K562 (cell line): ENCODE data around the gene MIEF1. TPM values are rescaled to one million over a fixed set of nuclear protein-coding genes. Genes with fewer than 3 reads are reported as not detected.
A peak's percentile ranks its signal among the peaks of the same experiment; 100 is the strongest.

ENCODE experiments used
- E2F6 ChIP-seq, 2 experiments: IDR thresholded peaks; 2 replicates each; pipeline ENCODE4 v1.6.1; 2011; ENCODE audit warnings: borderline replicate concordance in 1 of 2, control low read depth in 1 of 2, low read depth in 1 of 2, low read length in 1 of 2, mild to moderate bottlenecking in 1 of 2, mixed read lengths in 1 of 2, moderate library complexity in 1 of 2; ENCODE audit not compliant: insufficient read depth in 1 of 2, insufficient read length in 1 of 2, poor library complexity in 1 of 2, severe bottlenecking in 1 of 2; ENCODE audit errors: extremely low read depth in 1 of 2
- ERF ChIP-seq: fragments of 450-650 bp; formaldehyde crosslinking; IDR thresholded peaks from 2 replicates; pipeline ENCODE4 v1.4.0; 2020; ENCODE audit warnings: mild to moderate bottlenecking, mixed read lengths
- FOXK1 ChIP-seq: sonication (generic); formaldehyde crosslinking; IDR thresholded peaks from 2 replicates; pipeline ENCODE4 v1.8.0; 2022; ENCODE audit warnings: missing genetic modification reagents, mild to moderate bottlenecking, borderline replicate concordance
- GTF2A2 ChIP-seq: IDR thresholded peaks from 2 replicates; pipeline ENCODE4 v1.6.1; 2016; ENCODE audit warnings: mild to moderate bottlenecking, missing genetic modification characterization, missing compliant biosample characterization
- MEIS2 ChIP-seq: fragments of 450-650 bp; IDR thresholded peaks from 2 replicates; pipeline ENCODE4 v1.6.1; 2014; ENCODE audit warnings: mild to moderate bottlenecking; ENCODE audit not compliant: partially characterized antibody
- REST ChIP-seq, 2 experiments: fragments of 450-650 bp; formaldehyde crosslinking in 1 of 2; IDR thresholded peaks; 2 replicates each; pipeline versions ENCODE4 v1.4.0 to v1.6.1; 2014 to 2020; ENCODE audit warnings: mild to moderate bottlenecking in 2 of 2, borderline replicate concordance in 1 of 2, low read depth in 1 of 2
- TEAD1 ChIP-seq, 2 experiments: fragments of 450-650 bp in 1 of 2; sonication (generic) in 1 of 2; formaldehyde crosslinking; IDR thresholded peaks; 2 replicates each; pipeline versions ENCODE4 v1.4.0 to v1.8.0; 2020 to 2022; ENCODE audit warnings: mild to moderate bottlenecking in 2 of 2, missing genetic modification reagents in 1 of 2
- THRA ChIP-seq: fragments of 450-650 bp; IDR thresholded peaks from 2 replicates; pipeline ENCODE4 v1.6.1; 2017; ENCODE audit warnings: mild to moderate bottlenecking, moderate library complexity
- ZBTB2 ChIP-seq: fragments of 450-650 bp; IDR thresholded peaks from 2 replicates; pipeline ENCODE4 v1.6.1; 2016; ENCODE audit warnings: antibody characterized with exemption
- ZNF75A ChIP-seq: fragments of 450-650 bp; formaldehyde crosslinking; IDR thresholded peaks from 2 replicates; pipeline ENCODE4 v1.4.0; 2020; ENCODE audit warnings: mild to moderate bottlenecking
- polyA plus RNA-seq, 8 experiments: library from polyadenylated mRNA; depleted of rRNA in 4 of 8; stranded (reverse) in 5 of 8; unstranded in 3 of 8; fragments of >200 nt; fragmentation: Nextera tagmentation in 2 of 8; fragmentation: Illumina TruSeq in 1 of 8; extraction: Ambion mirVana in 2 of 8; extraction: Trizol in 1 of 8; gene quantifications; 2 replicates each; pipeline versions ENCODE4 v1.2.1 to v1.2.3, GENCODE V29; 2011 to 2014; ENCODE audit warnings: inconsistent platforms in 1 of 8, missing spikeins in 1 of 8
- total RNA-seq, 7 experiments: library from RNA; depleted of rRNA in 6 of 7; stranded (reverse); fragments of >200 nt in 6 of 7; fragmentation: Illumina TruSeq in 2 of 7; extraction: Trizol in 2 of 7; gene quantifications; 2 replicates each; pipeline versions ENCODE4 v1.2.1 to v1.2.3, GENCODE V29; 2011 to 2021; ENCODE audit warnings: low replicate concordance in 1 of 7

The MIEF1 gene
- total and polyA plus RNA-seq, 9 of the 15 experiments (the other 6 are each of a cell fraction or from before 2014, with no cell fraction given): 10.9 to 51.8 (median 25.5) TPM

- TF ChIP-seq REST (IDR thresholded peaks at IDR 0.05; ENCODE audit: borderline replicate concordance) (peak; percentile 99), REST (CRISPR knock-in tag; IDR thresholded peaks at IDR 0.05; ENCODE audit: low read depth) (peak; percentile 98), THRA (no peak), GTF2A2 (tag) (no peak), FOXK1 (peak; percentile 63; the same call in 1 of the 2 replicates), E2F6 (IDR thresholded peaks at IDR 0.05; ENCODE audit: borderline replicate concordance in 1 of 2, extremely low read depth in 1 of 2, insufficient read depth in 1 of 2, insufficient read length in 1 of 2, low read depth in 1 of 2, low read length in 1 of 2, poor library complexity in 1 of 2, severe bottlenecking in 1 of 2) (peak in 1 of 2 experiments; percentile 34), MEIS2 (no peak), TEAD1 (CRISPR knock-in tag; IDR thresholded peaks at IDR 0.05) (no peak), ZNF75A (CRISPR knock-in tag) (no peak), ERF (CRISPR knock-in tag) (no peak), ZBTB2 (no peak)
Measured at GRCh38 chr22:39545386-39546365, 43.6 kb downstream of the MIEF1 start (continued).
